Esophagus (tissue), 2 donors: ENCODE results near the gene CDC42BPB. TPM values are rescaled to one million over a fixed set of nuclear protein-coding genes. Genes with fewer than 3 reads are reported as not detected.
"Not testable (repeated sequence)": the region's sequence is repeated elsewhere in the genome, so short reads cannot be mapped to it uniquely, and the experiment has no call there.

Experiments used
- H3K27ac ChIP-seq, 2 donors: one replicate each; pipeline ENCODE4 v1.5.1; 2013; ENCODE audit warnings: low read depth in 2 of 2, mild to moderate bottlenecking in 2 of 2, inconsistent platforms in 1 of 2, low read length in 1 of 2, moderate library complexity in 1 of 2
- H3K27me3 ChIP-seq, 2 donors: one replicate each; pipeline ENCODE4 v1.6.1; 2013; ENCODE audit warnings: low read length in 2 of 2, control low read depth in 1 of 2, mild to moderate bottlenecking in 1 of 2; ENCODE audit not compliant: insufficient read depth in 2 of 2, control insufficient read depth in 1 of 2
- H3K36me3 ChIP-seq, 2 donors: one replicate each; pipeline ENCODE4 v1.6.1; 2013; ENCODE audit warnings: low read length in 1 of 2; ENCODE audit not compliant: control insufficient read depth in 2 of 2, insufficient read depth in 2 of 2
- H3K4me1 ChIP-seq, 2 donors: one replicate each; pipeline ENCODE4 v1.6.1; 2013; ENCODE audit warnings: low read length in 1 of 2; ENCODE audit not compliant: control insufficient read depth in 2 of 2, insufficient read depth in 2 of 2
- H3K4me3 ChIP-seq, 2 donors: one replicate each; pipeline ENCODE4 v1.5.1; 2013; ENCODE audit warnings: low read length in 2 of 2, mild to moderate bottlenecking in 2 of 2, low read depth in 1 of 2, moderate library complexity in 1 of 2
- H3K9me3 ChIP-seq, 2 donors: one replicate each; pipeline ENCODE4 v1.6.1; 2013; ENCODE audit warnings: mild to moderate bottlenecking in 2 of 2, low read depth in 1 of 2, low read length in 1 of 2, moderate library complexity in 1 of 2; ENCODE audit not compliant: control insufficient read depth in 2 of 2, insufficient read depth in 1 of 2
- WGBS, 2 donors: extraction: QIAGEN DNeasy Blood & Tissue Kit; methylation state at CpG; one replicate each; pipeline ENCODE4 v1.1.7; 2013; 5-methylcytosine and 5-hydroxymethylcytosine counted together
- polyA plus RNA-seq, 2 donors: library from polyadenylated mRNA; stranded (reverse); fragments of 200-250 nt; gene quantifications; one replicate each; pipeline ENCODE4 v1.2.3, GENCODE V29; 2013
- donor health status: healthy with polysubstance abuse.
- donor health status: Bipolar disorder and iron deficiency.

CDC42BPB gene
- polyA plus RNA-seq, 2 donors: 29.9 to 35.2 TPM

- H3K27ac ChIP-seq: no peak overlapping the region
- peak overlapping the region; percentile 54 to 61 for H3K4me3 ChIP-seq
- H3K9me3 ChIP-seq: no peaks in the 10 kb centered on the region
- 9 to 10% methylated on average over 58 to 74 of the region's 74 CpGs for WGBS, 2 donors
- H3K36me3 ChIP-seq: peaks cover 0 to 25% of the 10 kb centered on the region in 2 donors
- peaks cover 4 to 34% of the 10 kb centered on the region in 2 donors for H3K4me1 ChIP-seq
- peaks cover 0 to 12% of the 10 kb centered on the region in 2 donors for H3K27me3 ChIP-seq
Measured at GRCh38 chr14:102930138-102930752, 127.1 kb downstream of the CDC42BPB start.

- Histone ChIP-seq H3K27me3 (peaks cover 0 to 12% of the 10 kb centered on the region in 2 donors), H3K27ac (peak overlapping the region in 1 of 2 donors; percentile 90), H3K4me3 (peak overlapping the region; percentile 54 to 61), H3K36me3 (peaks cover 0 to 25% of the 10 kb centered on the region in 2 donors), H3K9me3 (no peaks in the 10 kb centered on the region), H3K4me1 (peaks cover 4 to 34% of the 10 kb centered on the region in 2 donors)
- 3% methylated on average over 76 to 94 of the region's 94 CpGs for WGBS, 2 donors
Measured at GRCh38 chr14:102929241-102930137, 127.9 kb downstream of the CDC42BPB start.

- WGBS, 2 donors: 3% methylated on average over 90 to 94 of the region's 94 CpGs
- Histone ChIP-seq H3K27ac (peak overlapping the region; percentile 90 to 91), H3K9me3 (no peaks in the 10 kb centered on the region), H3K4me1 (peaks cover 5 to 37% of the 10 kb centered on the region in 2 donors), H3K36me3 (peaks cover 0 to 22% of the 10 kb centered on the region in 2 donors), H3K4me3 (peak overlapping the region; percentile 54 to 61), H3K27me3 (peaks cover 0 to 13% of the 10 kb centered on the region in 2 donors)
Measured at GRCh38 chr14:102928412-102929240, 128.7 kb downstream of the CDC42BPB start.

GRCh38 chr14:102927878-102928411 is 129.4 kb downstream of the CDC42BPB start:
- Histone ChIP-seq H3K4me1 (peaks cover 6 to 44% of the 10 kb centered on the region in 2 donors), H3K4me3 (peak overlapping the region; percentile 54 to 61), H3K27ac (peak overlapping the region; percentile 90 to 91), H3K36me3 (peaks cover 0 to 16% of the 10 kb centered on the region in 2 donors), H3K27me3 (peaks cover 0 to 17% of the 10 kb centered on the region in 2 donors), H3K9me3 (no peaks in the 10 kb centered on the region)
- 12 to 18% methylated on average over 32 to 35 of the region's 35 CpGs for WGBS, 2 donors

GRCh38 chr14:102927346-102927877 is 129.9 kb downstream of the CDC42BPB start:
- 44 to 45% methylated on average over 19 of the region's 19 CpGs for WGBS, 2 donors
- peaks cover 0 to 12% of the 10 kb centered on the region in 2 donors for H3K36me3 ChIP-seq
- H3K27ac ChIP-seq: peak overlapping the region; percentile 90 to 91
- peaks cover 6 to 49% of the 10 kb centered on the region in 2 donors for H3K4me1 ChIP-seq
- H3K4me3 ChIP-seq: peak overlapping the region; percentile 54 to 61
- peaks cover 0 to 18% of the 10 kb centered on the region in 2 donors for H3K27me3 ChIP-seq
- H3K9me3 ChIP-seq: no peaks in the 10 kb centered on the region

GRCh38 chr14:102926840-102927239 is 130.5 kb downstream of the CDC42BPB start:
- peaks cover 6 to 49% of the 10 kb centered on the region in 2 donors for H3K4me1 ChIP-seq
- H3K36me3 ChIP-seq, H3K4me3 ChIP-seq, H3K27ac ChIP-seq, H3K9me3 ChIP-seq: not testable (repeated sequence)
- WGBS, 2 donors: 89 to 92% methylated on average over 10 of the region's 10 CpGs
- H3K27me3 ChIP-seq: peaks cover 0 to 18% of the 10 kb centered on the region in 2 donors

- Histone ChIP-seq H3K27me3 (peaks cover 0 to 18% of the 10 kb centered on the region in 2 donors), H3K4me1 (peaks cover 6 to 44% of the 10 kb centered on the region in 2 donors), H3K27ac (no peak overlapping the region), H3K9me3 (peaks cover 0 to 4% of the 10 kb centered on the region in 2 donors), H3K4me3 (no peak overlapping the region), H3K36me3 (peaks cover 0 to 1% of the 10 kb centered on the region in 2 donors)
- WGBS, 2 donors: 75 to 81% methylated on average over 12 of the region's 12 CpGs
Measured at GRCh38 chr14:102926104-102926503, 131.2 kb downstream of the CDC42BPB start.

- WGBS, 2 donors: 84 to 89% methylated on average over 11 of the region's 11 CpGs
Measured at GRCh38 chr14:102925646-102926045, 131.7 kb downstream of the CDC42BPB start.

More at GRCh38 chr14:102925646-102926045, 131.7 kb downstream of the CDC42BPB start:
- Histone ChIP-seq H3K36me3 (no peaks in the 10 kb centered on the region), H3K4me3 (no peak overlapping the region), H3K9me3 (peaks cover 0 to 4% of the 10 kb centered on the region in 2 donors), H3K27ac (no peak overlapping the region), H3K27me3 (peaks cover 0 to 18% of the 10 kb centered on the region in 2 donors), H3K4me1 (peaks cover 2 to 40% of the 10 kb centered on the region in 2 donors)
